ENCODE measurements around the gene PXDN. TPM values are rescaled to one million over a fixed set of nuclear protein-coding genes. Genes with fewer than 3 reads are reported as not detected.

Gene PXDN
- total and polyA plus RNA-seq, 2 donors (not counting 3 experiments of a cell fraction or from before 2014, with no cell fraction given): 231 to 308 TPM

GRCh38 chr2:1697601-1698000 is 46.7 kb downstream of the PXDN start:
- DNase-seq (ENCODE audit: low read depth, low spot score): no peak
- Histone ChIP-seq H3K9me3 (replicated peaks; ENCODE audit: control insufficient read depth, insufficient read depth, low read length) (no peaks in the 10 kb centered on the region), H3K27me3 (ENCODE audit: control insufficient read depth in 2 of 2, insufficient read depth in 2 of 2, low read length in 2 of 2) (no peaks in the 10 kb centered on the region), H3K9me1 (replicated peaks; ENCODE audit: control insufficient read depth, extremely low read depth, insufficient read depth, low read length) (no peaks in the 10 kb centered on the region), H3K4me3 (replicated peaks in 1 of 3; ENCODE audit: insufficient read depth in 1 of 3, low read depth in 1 of 3, low read length in 3 of 3) (no peak overlapping the region), H3K36me3 (ENCODE audit: control insufficient read depth in 2 of 2, extremely low read depth in 1 of 2, insufficient read depth in 2 of 2, low read length in 2 of 2) (peaks cover 0 to 1% of the 10 kb centered on the region in 2 experiments), H4K20me1 (replicated peaks; ENCODE audit: control insufficient read depth, extremely low read depth, insufficient read depth, low read length) (no peaks in the 10 kb centered on the region), H3K4me1 (ENCODE audit: control insufficient read depth, extremely low read depth, insufficient read depth, low read length) (no peaks in the 10 kb centered on the region), H3K4me2 (ENCODE audit: insufficient read depth, low read length) (no peak overlapping the region), H3K79me2 (ENCODE audit: control insufficient read depth, insufficient read depth, low read length) (peaks cover 14% of the 10 kb centered on the region), H3K27ac (ENCODE audit: insufficient read depth, low read depth, low read length) (no peak overlapping the region), H2AFZ (ENCODE audit: low read depth, low read length) (no peak overlapping the region), H3K9ac (replicated peaks; ENCODE audit: extremely low read depth, insufficient read depth, low read length) (no peak overlapping the region)
- TF ChIP-seq MYC (IDR thresholded peaks at IDR 0.05; ENCODE audit: low read depth, low read length) (no peak), POLR2A (IDR thresholded peaks at IDR 0.05; ENCODE audit: low read depth, low read length) (no peak), GATA2 (IDR thresholded peaks at IDR 0.05; ENCODE audit: insufficient read depth, insufficient read length, low read depth, low read length) (no peak), EZH2 (IDR thresholded peaks at IDR 0.05; ENCODE audit: borderline replicate concordance, low read depth, low read length, severe bottlenecking) (no peak), MAX (IDR thresholded peaks at IDR 0.05; ENCODE audit: insufficient read depth, insufficient read length) (no peak), FOS (IDR thresholded peaks at IDR 0.05; ENCODE audit: borderline replicate concordance, insufficient read depth, low read length) (no peak)
- TF ChIP-seq, protein P1, sequence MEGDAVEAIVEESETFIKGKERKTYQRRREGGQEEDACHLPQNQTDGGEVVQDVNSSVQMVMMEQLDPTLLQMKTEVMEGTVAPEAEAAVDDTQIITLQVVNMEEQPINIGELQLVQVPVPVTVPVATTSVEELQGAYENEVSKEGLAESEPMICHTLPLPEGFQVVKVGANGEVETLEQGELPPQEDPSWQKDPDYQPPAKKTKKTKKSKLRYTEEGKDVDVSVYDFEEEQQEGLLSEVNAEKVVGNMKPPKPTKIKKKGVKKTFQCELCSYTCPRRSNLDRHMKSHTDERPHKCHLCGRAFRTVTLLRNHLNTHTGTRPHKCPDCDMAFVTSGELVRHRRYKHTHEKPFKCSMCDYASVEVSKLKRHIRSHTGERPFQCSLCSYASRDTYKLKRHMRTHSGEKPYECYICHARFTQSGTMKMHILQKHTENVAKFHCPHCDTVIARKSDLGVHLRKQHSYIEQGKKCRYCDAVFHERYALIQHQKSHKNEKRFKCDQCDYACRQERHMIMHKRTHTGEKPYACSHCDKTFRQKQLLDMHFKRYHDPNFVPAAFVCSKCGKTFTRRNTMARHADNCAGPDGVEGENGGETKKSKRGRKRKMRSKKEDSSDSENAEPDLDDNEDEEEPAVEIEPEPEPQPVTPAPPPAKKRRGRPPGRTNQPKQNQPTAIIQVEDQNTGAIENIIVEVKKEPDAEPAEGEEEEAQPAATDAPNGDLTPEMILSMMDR (IDR thresholded peaks at IDR 0.05; ENCODE audit: extremely low read depth in 1 of 2, insufficient read depth in 1 of 2, low read depth in 1 of 2, low read length in 2 of 2): no peak
- ChIA-PET CTCF (interaction anchor here (1.2 to 2.2 kb wide), 2 partner anchors 14 to 53 kb away, joined by 3 to 8 read pairs; no protein-coding TSS in a partner anchor), POLR2A (no interaction called here)
- no peak for FAIRE-seq
- intact Hi-C loops (cut with micrococcal nuclease) (no loop called here), dilution Hi-C loops (cut with MboI; ENCODE audit: extremely low pct_ligation_motif_present, low sequenced_read_pairs) (no loop called here)
- BruUV-seq (replicated peaks): no TSS peak
